Hepatocyte (in vitro differentiated cells): ENCODE measurements around the gene ANKRD29. TPM values are rescaled to one million over a fixed set of nuclear protein-coding genes. Genes with fewer than 3 reads are reported as not detected.

Experiments used
- DNase-seq: peaks from one replicate; pipeline ENCODE4 v3.0.0-alpha.2; 2016; ENCODE audit warnings: low spot score
- H2AFZ ChIP-seq: fragments of 200-600 bp; sonication (generic); 2 replicates; pipeline ENCODE4 v1.6.0; 2016; ENCODE audit warnings: antibody characterized with exemption, mild to moderate bottlenecking
- H3K27ac ChIP-seq: fragments of 200-600 bp; sonication (generic); 2 replicates; pipeline ENCODE4 v1.5.1; 2016; ENCODE audit warnings: mild to moderate bottlenecking
- H3K27me3 ChIP-seq: fragments of 200-600 bp; sonication (generic); 2 replicates; pipeline ENCODE4 v1.6.1; 2016
- H3K36me3 ChIP-seq: fragments of 200-600 bp; sonication (generic); replicated peaks from 2 replicates; pipeline ENCODE4 v1.5.1; 2016; ENCODE audit warnings: low read depth; ENCODE audit not compliant: insufficient read depth
- H3K4me1 ChIP-seq: fragments of 200-600 bp; sonication (generic); 2 replicates; pipeline ENCODE4 v1.5.1; 2016; ENCODE audit warnings: mild to moderate bottlenecking, moderate library complexity; ENCODE audit not compliant: insufficient read depth
- H3K4me2 ChIP-seq: fragments of 200-600 bp; sonication (generic); 2 replicates; pipeline ENCODE4 v1.6.0; 2016
- H3K4me3 ChIP-seq: fragments of 200-600 bp; sonication (generic); 2 replicates; pipeline ENCODE4 v1.5.1; 2016; ENCODE audit warnings: mild to moderate bottlenecking
- H3K79me2 ChIP-seq: fragments of 200-600 bp; sonication (generic); 2 replicates; pipeline ENCODE4 v1.6.0; 2017; ENCODE audit warnings: mild to moderate bottlenecking
- H3K9me2 ChIP-seq: fragments of 200-600 bp; sonication (generic); replicated peaks from 2 replicates; pipeline ENCODE4 v1.6.0; 2017; ENCODE audit warnings: mild to moderate bottlenecking; ENCODE audit not compliant: insufficient read depth
- H3K9me3 ChIP-seq: fragments of 200-600 bp; sonication (generic); 2 replicates; pipeline ENCODE4 v1.5.1; 2016; ENCODE audit warnings: low read depth, mild to moderate bottlenecking
- H4K20me1 ChIP-seq: fragments of 200-600 bp; sonication (generic); 2 replicates; pipeline ENCODE4 v1.6.0; 2016; ENCODE audit warnings: mild to moderate bottlenecking; ENCODE audit not compliant: insufficient read depth, poor library complexity, severe bottlenecking
- CTCF ChIP-seq: fragments of 200-600 bp; sonication (generic); IDR thresholded peaks from 2 replicates; pipeline ENCODE4 v1.5.1; 2016; ENCODE audit warnings: antibody characterized with exemption, mild to moderate bottlenecking; ENCODE audit not compliant: poor library complexity
- EZH2 ChIP-seq: fragments of 200-600 bp; sonication (generic); IDR thresholded peaks from 2 replicates; pipeline ENCODE4 v1.6.1; 2016; ENCODE audit warnings: antibody characterized with exemption, mild to moderate bottlenecking, borderline replicate concordance
- EZH2phosphoT487 ChIP-seq: fragments of 200-600 bp; sonication (generic); IDR thresholded peaks from one replicate; pipeline ENCODE4 v1.6.1; 2018; ENCODE audit warnings: antibody characterized with exemption, mild to moderate bottlenecking, low read depth, moderate library complexity; ENCODE audit not compliant: unreplicated experiment, severe bottlenecking
- WGBS: methylation state at CpG from one replicate; pipeline ENCODE4 v1.1.6; 2016; ENCODE audit warnings: low lambda C conversion rate; ENCODE audit errors: missing lambda C conversion rate; 5-methylcytosine and 5-hydroxymethylcytosine counted together
- polyA plus RNA-seq: library from polyadenylated mRNA; unstranded; fragments of >200 nt; fragmentation: Nextera tagmentation; extraction: Ambion mirVana; gene quantifications from 2 replicates; pipeline ENCODE4 v1.2.1, GENCODE V29; 2016
- total RNA-seq: library from RNA; depleted of rRNA; stranded (reverse); fragments of >200 nt; gene quantifications from 2 replicates; pipeline ENCODE4 v1.2.3, GENCODE V29; 2014

ANKRD29 gene
- total and polyA plus RNA-seq, 2 experiments from 2014 or later: 7.7 to 12.1 TPM

DNA sequence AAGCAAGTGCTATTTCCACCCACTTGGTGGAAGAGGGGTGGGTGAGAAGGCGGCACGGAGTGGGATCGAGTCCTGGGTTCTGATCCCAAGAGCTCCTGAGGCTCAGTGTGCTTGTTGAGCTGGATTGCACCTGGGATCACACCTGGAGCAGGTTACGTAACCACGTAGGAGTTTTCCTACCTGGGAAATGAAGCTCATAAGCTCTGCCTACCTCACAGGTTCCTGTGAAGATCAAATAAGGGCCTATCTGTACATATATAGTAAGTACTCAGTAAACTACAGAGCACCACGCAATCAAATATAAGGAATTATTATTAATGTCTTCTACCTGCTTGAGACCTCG, 87.4 kb downstream of the ANKRD29 start:
- DNase-seq: no peak
- Histone ChIP-seq H3K9me3 (no peaks in the 10 kb centered on the region), H3K36me3 (no peaks in the 10 kb centered on the region), H2AFZ (no peak overlapping the region), H4K20me1 (peaks cover 19% of the 10 kb centered on the region), H3K4me3 (no peak overlapping the region), H3K79me2 (peaks cover 72% of the 10 kb centered on the region), H3K4me2 (no peak overlapping the region), H3K4me1 (peaks cover 29% of the 10 kb centered on the region), H3K9me2 (no peaks in the 10 kb centered on the region), H3K27ac (peak overlapping the region; percentile 64), H3K27me3 (no peaks in the 10 kb centered on the region)
- 83% methylated on average over 7 of the region's 7 CpGs for WGBS
- TF ChIP-seq EZH2 (no peak), CTCF (no peak), EZH2phosphoT487 (no peak)

- H3K27me3 ChIP-seq: no peaks in the 10 kb centered on the region
- H3K9me3 ChIP-seq: no peaks in the 10 kb centered on the region
- peaks cover 17% of the 10 kb centered on the region for H4K20me1 ChIP-seq
- H3K27ac ChIP-seq: peak overlapping the region; percentile 64
- peak overlapping the region; percentile 31 for H3K4me2 ChIP-seq
- H3K36me3 ChIP-seq: no peaks in the 10 kb centered on the region
- no peak overlapping the region for H3K4me3 ChIP-seq
- H2AFZ ChIP-seq: no peak overlapping the region
- TF ChIP-seq EZH2: no peak
- no peak for TF ChIP-seq EZH2phosphoT487
- TF ChIP-seq CTCF: no peak
- WGBS: 53% methylated on average over 5 of the region's 5 CpGs
- no peaks in the 10 kb centered on the region for H3K9me2 ChIP-seq
- H3K4me1 ChIP-seq: peaks cover 34% of the 10 kb centered on the region
- peaks cover 67% of the 10 kb centered on the region for H3K79me2 ChIP-seq
- no peak for DNase-seq
Observed at GRCh38 chr18:23574611-23575308, 88.0 kb downstream of the ANKRD29 start.

GRCh38 chr18:23573626-23574431, 88.9 kb downstream of the ANKRD29 start:
- TF ChIP-seq CTCF: no peak
- no peak for TF ChIP-seq EZH2
- TF ChIP-seq EZH2phosphoT487: no peak
- Histone ChIP-seq H3K27me3 (no peaks in the 10 kb centered on the region), H3K79me2 (peaks cover 60% of the 10 kb centered on the region), H3K36me3 (no peaks in the 10 kb centered on the region), H3K4me1 (peaks cover 41% of the 10 kb centered on the region), H4K20me1 (peaks cover 10% of the 10 kb centered on the region), H3K4me3 (no peak overlapping the region), H3K27ac (peak overlapping the region; percentile 64), H3K4me2 (peak overlapping the region; percentile 6), H3K9me2 (no peaks in the 10 kb centered on the region), H2AFZ (no peak overlapping the region), H3K9me3 (no peaks in the 10 kb centered on the region)
- DNase-seq: peak; percentile 55
- WGBS: 45% methylated on average over 6 of the region's 6 CpGs
